ENCODE results near the gene ACAP2.

Gene ACAP2

DNA sequence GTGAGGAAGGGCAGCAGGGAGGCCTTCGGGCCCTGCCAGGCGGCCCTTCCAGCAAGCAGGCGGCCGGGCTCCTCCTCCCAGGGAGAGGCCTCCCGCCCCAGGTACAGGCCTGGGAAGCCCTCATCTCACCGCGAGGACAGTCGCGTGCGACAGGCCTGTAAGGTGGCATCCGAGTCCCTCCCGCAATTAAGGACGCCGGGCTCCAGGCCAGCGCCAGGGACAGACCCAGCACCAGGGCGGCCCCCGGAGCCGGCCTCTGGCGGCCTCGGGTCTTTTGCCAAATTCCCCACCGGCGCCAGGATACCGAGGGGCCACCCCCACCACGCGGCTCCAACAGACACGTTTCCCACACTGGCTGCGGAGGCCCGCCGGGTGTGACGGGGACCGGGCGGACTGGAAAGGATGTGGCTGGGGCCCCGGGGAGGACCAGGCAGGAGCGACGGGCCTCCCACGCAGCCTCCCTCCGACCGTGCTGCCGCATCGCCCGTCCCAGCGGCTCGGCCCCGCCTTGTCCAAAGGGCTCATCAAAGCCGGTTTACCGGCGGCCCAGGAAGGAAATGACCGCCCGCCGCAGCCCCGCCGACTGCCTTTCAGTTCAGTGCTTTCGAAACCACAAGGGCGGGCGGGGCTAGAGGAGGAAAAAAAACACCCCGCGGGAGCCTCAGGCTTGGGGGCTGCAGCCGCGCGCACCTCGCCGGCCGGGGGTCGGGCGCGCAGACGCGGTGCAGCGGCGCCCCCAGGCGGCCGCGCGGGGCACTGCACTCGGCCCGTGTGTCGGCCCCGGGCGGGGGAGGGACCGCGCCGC is 183.1 kb downstream of the ACAP2 start:
- peak; percentile 70 to 90 (median 87) for DNase-seq

DNA sequence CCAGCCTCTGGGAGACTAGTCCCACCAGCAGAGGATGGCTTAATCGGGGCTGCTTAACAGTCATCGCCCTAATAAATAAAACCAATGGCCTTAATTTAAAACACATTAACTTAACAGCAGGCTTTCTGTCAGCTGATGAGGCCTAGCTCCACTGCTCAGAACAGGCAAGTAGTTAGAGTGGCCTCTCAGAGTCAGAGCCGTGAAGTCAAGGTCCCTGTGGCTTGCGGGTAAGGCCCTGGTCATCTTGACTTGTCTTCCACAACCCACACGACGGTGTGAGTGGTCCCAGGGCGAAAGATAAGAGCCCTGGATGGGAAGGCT is 183.7 kb downstream of the ACAP2 start:
- DNase-seq = peak in 1 of 4 experiments; percentile 10

DNA sequence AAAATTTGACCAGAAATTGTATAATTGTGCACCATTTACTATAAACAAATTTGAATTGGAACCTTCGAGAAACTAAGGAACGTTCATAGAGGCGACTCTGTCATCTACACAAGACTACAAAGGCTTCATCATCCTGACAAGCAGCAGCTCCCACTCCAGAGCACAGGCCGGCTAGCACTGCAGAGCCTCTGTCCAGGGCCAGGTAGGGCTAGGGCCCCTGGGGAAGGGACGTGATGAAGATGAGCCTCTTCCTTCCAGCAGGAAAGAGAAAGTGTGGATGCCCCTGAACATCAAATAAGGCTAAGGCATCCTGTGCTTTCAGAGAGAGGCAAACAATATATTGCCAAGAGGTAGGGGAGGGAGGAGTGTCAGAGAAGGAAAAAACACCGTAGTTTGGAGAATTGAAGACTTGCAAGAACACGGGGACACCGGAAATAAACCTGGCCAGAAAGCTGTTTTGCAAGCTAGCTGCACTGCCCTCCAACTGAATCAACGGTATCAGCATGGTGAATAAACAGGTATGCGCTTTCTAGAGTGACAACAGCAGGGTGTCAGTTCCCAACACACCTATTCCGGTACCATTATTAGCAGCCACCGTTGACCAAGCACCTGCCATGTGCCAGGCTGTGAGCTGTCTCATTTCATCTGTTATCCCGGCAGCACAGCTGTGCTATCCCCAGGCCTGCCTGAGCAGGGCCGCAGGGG is 184.2 kb downstream of the ACAP2 start:
- DNase-seq = no peak

GRCh38 chr3:195257454-195258448 is 185.1 kb downstream of the ACAP2 start:
- DNase-seq = no peak

- no peak for DNase-seq
Measured at GRCh38 chr3:195256639-195257453, 186.0 kb downstream of the ACAP2 start.

DNA sequence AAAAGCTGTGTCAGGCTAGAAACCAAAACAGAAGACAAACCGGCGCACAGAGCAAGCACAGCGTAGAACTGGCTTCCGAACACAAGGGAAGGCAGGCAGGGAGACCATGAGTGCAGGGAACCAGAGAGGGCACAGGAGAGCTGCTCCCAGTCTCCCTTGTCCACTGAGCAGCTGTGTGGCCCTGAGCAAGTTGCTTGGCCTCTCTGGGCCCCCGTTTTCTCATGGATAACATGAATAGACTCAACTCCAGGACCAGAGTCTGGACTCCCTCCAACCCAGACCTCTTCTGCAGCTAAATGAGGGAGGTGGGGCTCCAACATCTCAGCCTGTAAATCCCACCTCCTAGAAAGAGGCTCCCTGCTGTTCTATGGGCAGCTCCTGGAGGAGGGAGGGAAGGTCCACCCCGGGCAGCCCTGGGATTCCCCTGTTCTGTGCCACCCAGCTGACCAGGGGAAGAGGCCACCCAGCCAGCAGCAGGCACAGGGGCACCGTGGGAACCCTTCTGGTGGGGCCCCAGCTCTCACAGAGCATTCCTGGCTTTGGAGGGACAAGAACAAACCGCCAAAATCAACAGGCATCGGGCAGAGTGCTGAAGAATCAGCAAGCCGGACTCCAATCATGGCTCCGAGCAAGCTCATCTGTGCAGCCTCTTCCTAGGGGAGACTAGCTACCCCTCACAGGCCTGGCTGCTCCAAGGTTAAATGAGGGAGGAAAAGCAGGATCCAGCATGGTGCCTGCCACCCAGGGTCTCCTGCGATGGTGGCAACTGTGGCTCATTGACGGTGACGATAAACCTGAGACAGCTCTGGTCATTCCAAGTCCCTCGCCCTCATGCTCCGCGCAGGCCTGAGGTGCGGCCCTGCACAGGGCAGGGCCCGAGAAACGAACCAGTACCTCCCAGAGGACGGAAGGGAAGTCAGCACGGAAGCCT is 187.0 kb downstream of the ACAP2 start:
- DNase-seq = no peak

- no peak for DNase-seq
Measured at GRCh38 chr3:195255176-195255500, 187.7 kb downstream of the ACAP2 start.

DNA sequence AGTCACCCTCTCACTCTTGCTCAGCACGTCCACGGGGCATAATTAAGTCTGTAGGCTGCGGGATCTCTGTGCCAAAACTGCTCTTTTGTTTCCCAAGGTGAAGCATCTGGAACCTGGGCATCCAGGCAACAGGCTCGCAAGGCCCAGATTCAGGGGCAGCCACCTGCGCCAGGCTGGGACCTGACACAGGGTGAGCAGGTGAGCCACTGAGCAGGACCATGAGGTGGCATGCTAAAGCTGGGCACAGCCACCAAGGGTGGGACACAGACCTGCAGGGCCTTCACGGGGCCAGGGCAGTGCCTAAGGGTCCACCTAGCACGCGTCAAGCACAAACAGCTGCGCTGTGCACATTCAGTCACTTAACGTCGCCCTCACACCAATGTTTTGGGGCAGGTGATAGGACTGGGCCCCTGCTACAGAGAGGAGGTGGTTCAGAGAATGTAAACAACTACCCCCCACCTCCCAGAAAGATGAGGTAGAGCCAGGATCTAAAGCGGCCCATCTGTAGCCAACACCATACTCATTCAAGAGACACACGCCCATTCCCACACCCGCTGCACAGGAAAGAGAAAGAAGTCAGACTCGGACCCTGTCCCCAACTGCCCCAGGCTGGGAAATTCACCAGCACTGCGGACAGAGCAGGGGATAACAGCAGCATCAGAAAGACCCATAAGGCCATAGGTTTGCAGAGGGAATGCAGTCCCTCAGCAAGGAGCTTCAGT is 188.2 kb downstream of the ACAP2 start:
- DNase-seq = no peak

GRCh38 chr3:195253923-195254432 is 188.8 kb downstream of the ACAP2 start:
- no peak for DNase-seq

DNA sequence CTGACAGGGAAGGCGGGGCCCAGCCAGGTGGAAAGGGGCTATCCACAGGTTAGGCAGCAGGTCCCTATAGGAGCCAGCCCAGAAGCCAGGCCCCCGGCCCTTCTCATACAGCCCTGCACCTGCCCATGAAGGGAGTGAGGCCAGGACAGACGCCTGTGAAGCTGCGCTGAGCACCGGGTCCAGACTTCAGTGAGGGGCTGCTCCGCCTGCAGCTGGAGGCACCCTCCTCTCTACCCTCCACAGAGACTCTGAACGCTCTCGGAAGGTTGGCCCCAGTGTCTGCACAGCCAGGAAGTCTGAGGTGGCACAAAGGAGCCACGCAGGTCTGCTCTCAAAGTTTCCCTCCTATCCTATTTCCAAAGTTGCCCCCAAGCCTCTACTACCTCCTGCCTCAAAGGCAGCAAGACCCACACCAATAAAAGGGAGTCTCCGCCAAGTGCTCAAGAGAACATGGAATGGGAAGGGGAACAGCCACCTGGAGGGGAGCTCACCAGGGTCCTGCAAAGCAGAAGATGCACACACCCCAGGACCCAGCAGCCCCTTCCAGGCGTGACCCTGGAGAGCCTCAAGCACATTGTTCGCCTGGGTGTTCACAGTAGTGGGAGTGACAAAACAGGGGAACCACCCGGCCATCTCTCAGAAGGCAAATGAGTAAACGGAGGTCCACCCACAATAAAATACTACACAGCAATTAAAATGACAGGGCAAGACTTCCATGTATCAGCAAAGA is 191.3 kb downstream of the ACAP2 start:
- DNase-seq = no peak

DNA sequence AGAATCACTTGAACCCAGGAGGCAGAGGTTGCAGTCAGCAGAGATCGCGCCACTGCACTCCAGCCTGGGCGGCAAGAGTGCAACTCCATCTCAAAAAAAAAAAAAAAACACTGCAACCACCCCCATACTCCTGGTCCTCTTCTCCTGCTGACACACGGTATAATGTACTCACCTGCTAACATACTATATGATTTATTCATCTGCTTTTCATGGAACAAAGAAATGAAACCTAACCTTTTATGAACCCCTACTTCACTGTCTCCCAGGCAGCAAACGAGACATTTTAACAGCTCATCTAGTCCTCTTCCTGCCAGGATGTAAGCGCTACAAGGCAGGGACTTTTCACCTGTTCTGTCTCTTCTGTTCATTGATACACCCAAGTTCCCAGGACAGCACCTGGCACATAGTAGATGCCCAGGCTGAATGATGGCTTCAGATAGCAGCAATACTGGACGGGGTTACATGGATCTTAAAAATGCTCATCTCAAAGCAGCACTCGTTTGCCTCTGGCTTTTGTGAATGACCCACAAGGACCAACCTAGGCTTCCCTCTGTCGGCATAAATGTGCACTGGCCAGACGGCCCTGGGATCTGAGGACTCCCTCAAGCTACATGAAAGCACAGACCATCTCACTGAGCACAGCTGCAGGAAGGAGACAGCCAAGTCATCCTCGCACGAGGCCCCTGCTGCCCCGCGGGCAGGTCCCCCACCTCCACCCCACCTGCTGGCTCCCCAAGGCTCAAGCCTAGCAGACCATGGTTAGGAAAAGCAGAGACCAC is 192.2 kb downstream of the ACAP2 start:
- DNase-seq = peak in 3 of 4 experiments; percentile 14 to 37 (median 36)

- DNase-seq = no peak
Measured at GRCh38 chr3:195249858-195250464, 192.9 kb downstream of the ACAP2 start.

GRCh38 chr3:195249057-195249770 is 193.6 kb downstream of the ACAP2 start:
- DNase-seq = no peak

DNA sequence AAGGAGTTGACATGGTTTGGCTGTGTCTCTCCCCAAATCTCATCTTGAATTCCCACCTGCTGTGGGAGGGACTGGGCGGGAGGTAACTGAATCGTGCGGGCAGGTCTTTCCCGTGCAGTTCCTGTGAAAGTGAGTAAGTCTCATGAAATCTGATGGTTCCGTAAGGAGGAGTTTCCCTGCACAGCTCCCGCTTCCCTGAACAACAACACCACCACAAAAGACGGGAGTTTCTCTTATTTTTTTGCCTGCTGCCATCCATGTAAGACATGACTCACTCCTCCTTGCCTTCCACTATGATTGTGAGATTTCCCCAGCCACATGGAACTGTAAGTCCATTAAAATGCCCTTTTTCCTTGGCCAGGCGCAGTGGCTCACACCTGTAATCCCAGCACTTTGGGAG is 194.5 kb downstream of the ACAP2 start:
- DNase-seq = no peak

DNA sequence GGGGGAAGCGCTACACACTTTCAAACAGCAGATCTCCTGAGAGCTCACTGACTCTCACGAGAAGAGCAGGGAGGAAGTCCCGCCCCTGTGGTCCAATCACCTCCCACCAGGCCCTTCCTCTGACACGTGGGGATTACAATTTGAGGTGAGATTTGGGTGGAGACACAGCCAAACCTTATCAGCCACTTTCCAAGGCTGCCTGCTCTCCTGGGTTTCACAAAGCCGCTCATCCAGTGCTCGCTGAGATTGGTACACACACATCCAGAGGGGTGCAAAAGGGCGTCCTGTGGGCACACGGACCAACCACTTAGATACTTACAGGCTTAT is 195.0 kb downstream of the ACAP2 start:
- no peak for DNase-seq

DNA sequence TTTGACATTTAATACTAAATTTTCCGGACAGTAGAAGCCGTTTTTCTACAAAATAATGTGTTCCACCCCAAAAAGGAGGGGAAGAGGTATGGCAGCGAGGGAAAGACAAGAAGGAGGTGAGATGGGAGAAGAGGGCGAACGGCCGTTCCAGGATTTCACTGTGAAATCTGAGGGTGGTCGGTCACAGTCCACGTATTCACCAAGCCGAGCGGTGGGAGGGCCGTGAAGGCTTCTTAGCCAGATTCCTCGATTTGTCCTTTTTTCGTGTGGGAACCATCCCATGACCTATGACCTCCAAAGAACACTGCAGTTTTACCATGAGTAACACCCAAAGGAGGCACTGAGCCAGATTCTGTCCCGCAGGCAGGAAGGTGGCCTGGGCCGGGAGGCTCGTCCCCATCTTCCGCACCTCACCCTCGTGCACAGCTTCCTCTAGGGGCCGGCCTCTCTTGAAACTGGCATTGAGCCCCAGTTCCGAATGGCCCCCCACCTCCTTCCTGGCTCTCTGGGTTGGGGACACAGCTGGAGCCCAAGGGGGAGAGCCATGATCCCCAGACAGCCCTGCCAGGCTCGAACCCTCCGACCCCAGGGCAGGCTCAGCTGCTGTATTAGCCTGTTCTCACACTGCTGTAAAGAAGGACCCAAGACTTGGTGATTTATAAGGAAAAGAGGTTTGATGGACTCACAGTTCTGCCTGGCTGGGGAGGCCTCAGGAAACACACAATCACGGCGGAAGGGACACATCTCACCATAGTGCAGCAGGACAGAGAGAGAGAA is 195.5 kb downstream of the ACAP2 start:
- DNase-seq = no peak

DNA sequence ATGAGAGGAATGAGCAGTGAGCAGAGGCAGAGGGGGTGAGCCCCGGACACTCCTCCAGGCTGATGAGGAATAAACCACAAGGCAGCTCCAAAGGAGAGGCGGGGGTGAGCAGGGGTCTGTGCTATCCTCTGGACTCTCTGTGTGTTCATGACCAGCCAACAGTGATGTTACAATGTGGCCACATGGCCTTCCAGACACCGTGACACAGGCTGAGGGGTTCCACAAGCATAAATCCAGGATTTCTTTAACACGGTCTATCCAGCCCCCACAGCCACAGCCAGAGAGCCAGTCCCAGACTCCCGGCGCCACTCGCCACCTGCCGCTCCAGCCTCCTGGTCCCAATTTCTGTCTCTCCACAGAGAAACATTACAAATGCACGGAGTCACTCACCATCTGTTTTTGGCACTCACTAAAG is 196.2 kb downstream of the ACAP2 start:
- no peak for DNase-seq
